H9 (cell line): ENCODE data around the gene ZCCHC10. TPM values are rescaled to one million over a fixed set of nuclear protein-coding genes. Genes with fewer than 3 reads are reported as not detected.
A peak's percentile ranks its signal among the peaks of the same experiment; 100 is the strongest.

Experiments used
- DNase-seq: peaks from one replicate; pipeline ENCODE4 v3.0.0-alpha.2; 2017
- H2AFZ ChIP-seq: one replicate; pipeline ENCODE4 v1.6.1; 2013; ENCODE audit warnings: mild to moderate bottlenecking, low read length, control low read depth, moderate library complexity
- H2AK5ac ChIP-seq: 2 replicates; pipeline ENCODE4 v1.6.1; 2013; ENCODE audit warnings: low read length, control low read depth, mixed read lengths; ENCODE audit not compliant: insufficient read length
- H2BK120ac ChIP-seq: one replicate; pipeline ENCODE4 v1.6.1; 2013; ENCODE audit warnings: low read depth, mild to moderate bottlenecking, low read length, control low read depth, inconsistent platforms; ENCODE audit not compliant: poor library complexity, severe bottlenecking
- H2BK12ac ChIP-seq: 2 replicates; pipeline ENCODE4 v1.6.1; 2013; ENCODE audit warnings: low read length, control low read depth, mixed read lengths, low read depth; ENCODE audit not compliant: insufficient read length
- H2BK15ac ChIP-seq: 2 replicates; pipeline ENCODE4 v1.6.1; 2013; ENCODE audit warnings: low read depth, low read length, control low read depth
- H2BK20ac ChIP-seq: one replicate; pipeline ENCODE4 v1.6.1; 2013; ENCODE audit warnings: low read depth, mild to moderate bottlenecking, low read length, control low read depth, inconsistent platforms; ENCODE audit not compliant: poor library complexity, severe bottlenecking
- H2BK5ac ChIP-seq: 2 replicates; pipeline ENCODE4 v1.6.1; 2013; ENCODE audit warnings: low read length, control low read depth, mixed read lengths; ENCODE audit not compliant: insufficient read length
- H3K14ac ChIP-seq: 2 replicates; pipeline ENCODE4 v1.6.1; 2013; ENCODE audit warnings: low read length, control low read depth; ENCODE audit not compliant: insufficient read depth
- H3K18ac ChIP-seq: 2 replicates; pipeline ENCODE4 v1.6.1; 2013; ENCODE audit warnings: low read depth, mild to moderate bottlenecking, mixed read lengths, low read length, control low read depth; ENCODE audit not compliant: insufficient read length
- H3K23ac ChIP-seq: 2 replicates; pipeline ENCODE4 v1.6.1; 2013; ENCODE audit warnings: low read length, control low read depth, mixed read lengths, low read depth; ENCODE audit not compliant: insufficient read length
- H3K23me2 ChIP-seq: 2 replicates; pipeline ENCODE4 v1.6.1; 2013; ENCODE audit warnings: low read depth, mild to moderate bottlenecking, mixed read lengths, low read length, control low read depth; ENCODE audit not compliant: insufficient read length, poor library complexity, severe bottlenecking
- H3K27ac ChIP-seq: 2 replicates; pipeline ENCODE4 v1.5.1; 2013; ENCODE audit warnings: low read length, control low read depth, mixed read lengths, low read depth; ENCODE audit not compliant: insufficient read length
- H3K27me3 ChIP-seq: 2 replicates; pipeline ENCODE4 v1.6.1; 2013; ENCODE audit warnings: low read length, control low read depth, inconsistent platforms; ENCODE audit not compliant: insufficient read depth
- H3K4ac ChIP-seq: 2 replicates; pipeline ENCODE4 v1.6.1; 2013; ENCODE audit warnings: low read depth, mild to moderate bottlenecking, control low read depth, inconsistent platforms, low read length, moderate library complexity
- H3K4me1 ChIP-seq: 2 replicates; pipeline ENCODE4 v1.6.1; 2013; ENCODE audit warnings: low read length, control low read depth, inconsistent platforms; ENCODE audit not compliant: insufficient read depth
- H3K4me2 ChIP-seq: 2 replicates; pipeline ENCODE4 v1.6.1; 2013; ENCODE audit warnings: low read length, control low read depth, mixed read lengths; ENCODE audit not compliant: insufficient read length, insufficient read depth
- H3K56ac ChIP-seq: 2 replicates; pipeline ENCODE4 v1.6.1; 2013; ENCODE audit warnings: low read depth, mild to moderate bottlenecking, mixed read lengths, low read length, control low read depth; ENCODE audit not compliant: insufficient read length
- H3K79me1 ChIP-seq: 2 replicates; pipeline ENCODE4 v1.6.1; 2013; ENCODE audit warnings: low read depth, mild to moderate bottlenecking, moderate library complexity, low read length, control low read depth, inconsistent platforms; ENCODE audit not compliant: insufficient read depth, poor library complexity, severe bottlenecking
- H3K79me2 ChIP-seq: 2 replicates; pipeline ENCODE4 v1.6.1; 2013; ENCODE audit warnings: low read length, control low read depth, inconsistent platforms; ENCODE audit not compliant: insufficient read depth
- H3K9ac ChIP-seq: 2 replicates; pipeline ENCODE4 v1.6.1; 2013; ENCODE audit warnings: low read length, control low read depth, mixed read lengths; ENCODE audit not compliant: insufficient read length; ENCODE audit errors: extremely low read depth
- H3K9me3 ChIP-seq: one replicate; pipeline ENCODE4 v1.6.1; 2013; ENCODE audit warnings: low read depth, low read length, inconsistent platforms; ENCODE audit not compliant: control insufficient read depth
- H3T11ph ChIP-seq: one replicate; pipeline ENCODE4 v1.6.1; 2013; ENCODE audit warnings: mild to moderate bottlenecking, low read length, control low read depth, inconsistent platforms
- H4K20me1 ChIP-seq: one replicate; pipeline ENCODE4 v1.6.1; 2013; ENCODE audit not compliant: control insufficient read depth, insufficient read length, insufficient read depth
- H4K5ac ChIP-seq: 2 replicates; pipeline ENCODE4 v1.6.1; 2013; ENCODE audit warnings: low read depth, mild to moderate bottlenecking, mixed read lengths, low read length, control low read depth; ENCODE audit not compliant: insufficient read length
- H4K8ac ChIP-seq: replicated peaks from 2 replicates; pipeline ENCODE4 v1.6.1; 2013; ENCODE audit warnings: low read length, control low read depth, mixed read lengths, low read depth; ENCODE audit not compliant: insufficient read length
- H4K91ac ChIP-seq: 2 replicates; pipeline ENCODE4 v1.6.1; 2013; ENCODE audit warnings: low read depth, mild to moderate bottlenecking, moderate library complexity, mixed read lengths, low read length, control low read depth; ENCODE audit not compliant: insufficient read length
- H3K27ac Mint-ChIP-seq, 3 experiments: 2 replicates in 2 of 3; 3 replicates in 1 of 3; pipeline ENCODE4 v1.8.0; 2020 to 2021; ENCODE audit warnings: mixed read lengths in 3 of 3, mild to moderate bottlenecking in 1 of 3, moderate library complexity in 1 of 3
- H3K27me3 Mint-ChIP-seq: 2 replicates; pipeline ENCODE4 v1.8.0; 2021; ENCODE audit warnings: low read depth, mild to moderate bottlenecking, moderate library complexity, mixed read lengths
- H3K36me3 Mint-ChIP-seq, 3 experiments: 2 replicates in 2 of 3; 3 replicates in 1 of 3; pipeline ENCODE4 v1.8.0; 2020 to 2021; ENCODE audit warnings: low read depth in 3 of 3, mixed read lengths in 3 of 3; ENCODE audit not compliant: insufficient read depth in 1 of 3
- H3K4me1 Mint-ChIP-seq, 2 experiments: 2 replicates each; pipeline ENCODE4 v1.8.0; 2020; ENCODE audit warnings: mixed read lengths in 2 of 2
- H3K4me3 Mint-ChIP-seq, 2 experiments: 2 replicates in 1 of 2; 3 replicates in 1 of 2; pipeline ENCODE4 v1.8.0; 2020 to 2021; ENCODE audit warnings: mild to moderate bottlenecking in 2 of 2, mixed read lengths in 2 of 2, moderate library complexity in 1 of 2
- H3K9me3 Mint-ChIP-seq, 2 experiments: 2 replicates in 1 of 2; 3 replicates in 1 of 2; pipeline ENCODE4 v1.8.0; 2020; ENCODE audit warnings: mild to moderate bottlenecking in 2 of 2, mixed read lengths in 2 of 2, moderate library complexity in 1 of 2
- WGBS: extraction: QIAGEN DNeasy Blood & Tissue Kit; methylation state at CpG from one replicate; pipeline ENCODE4 v1.1.7; 2013; ENCODE audit warnings: missing lambda C conversion rate, low lambda C conversion rate, mixed read lengths; ENCODE audit not compliant: insufficient read length; ENCODE audit errors: extremely low coverage; 5-methylcytosine and 5-hydroxymethylcytosine counted together
- total RNA-seq: library from RNA; stranded (reverse); gene quantifications from 2 replicates; pipeline ENCODE4 v1.2.1, GENCODE V29; 2021
- TF ChIP-seq, protein P1 (sequence below): fragments of 200-600 bp; sonication (generic); conservative IDR thresholded peaks from 3 replicates; pipeline ENCODE4 v1.8.0; 2021; ENCODE audit warnings: antibody characterized with exemption, mild to moderate bottlenecking

ZCCHC10 gene
- total RNA-seq, 1 experiment from 2014 or later: 34.0 TPM

DNA sequence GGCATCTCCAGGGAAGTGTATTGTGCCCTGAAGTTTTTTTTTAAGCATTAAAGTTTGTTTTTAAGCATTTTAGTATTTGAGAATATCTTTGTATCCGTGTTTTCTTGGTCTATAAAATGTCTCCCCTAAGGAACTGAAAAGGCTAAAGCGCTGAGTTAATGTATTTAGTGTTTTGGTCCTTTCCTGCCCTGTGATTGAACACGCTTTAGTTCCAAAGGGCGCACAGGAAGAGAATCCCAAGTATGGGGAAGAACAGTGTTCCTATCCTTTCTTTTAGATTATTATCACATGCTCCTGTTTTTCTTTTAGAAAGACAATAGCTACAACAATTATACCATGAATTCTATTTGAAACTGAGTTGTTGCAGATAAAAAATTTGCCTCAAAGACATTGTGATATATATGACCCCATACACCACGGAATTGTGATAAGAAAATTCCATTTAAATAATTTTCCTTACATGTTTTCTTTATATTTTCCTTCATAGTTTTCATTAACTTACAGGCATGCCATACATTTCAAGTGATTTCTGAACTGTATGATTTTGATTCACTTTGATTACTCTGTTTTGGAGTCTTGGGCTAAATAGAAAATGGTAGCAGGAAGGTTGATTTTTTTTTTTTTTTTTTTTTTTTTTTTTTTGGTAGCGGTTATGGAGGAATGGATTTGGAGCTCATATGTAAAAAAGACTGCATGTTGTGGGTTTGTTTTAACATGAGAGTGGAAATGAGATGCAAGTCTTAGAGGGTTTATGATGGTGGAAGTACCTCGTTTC, 28.5 kb upstream of the ZCCHC10 start:
- Histone ChIP-seq H2BK12ac (no peak overlapping the region), H3K23ac (no peak overlapping the region), H4K8ac (no peak overlapping the region), H3K79me1 (no peaks in the 10 kb centered on the region), H3K4me2 (no peak overlapping the region), H3K4me1 (no peaks in the 10 kb centered on the region), H4K91ac (no peak overlapping the region), H4K5ac (no peak overlapping the region), H4K20me1 (no peaks in the 10 kb centered on the region), H3K9me3 (no peaks in the 10 kb centered on the region), H3K27ac (no peak overlapping the region), H3K27me3 (no peaks in the 10 kb centered on the region), H2AFZ (no peak overlapping the region), H3K79me2 (peaks cover 68% of the 10 kb centered on the region), H2BK5ac (no peak overlapping the region), H3T11ph (no peak overlapping the region), H2AK5ac (no peak overlapping the region), H3K14ac (no peak overlapping the region), H3K4ac (no peak overlapping the region), H3K56ac (no peak overlapping the region), H2BK20ac (no peak overlapping the region), H3K18ac (no peak overlapping the region), H3K9ac (no peak overlapping the region), H2BK15ac (no peak overlapping the region), H2BK120ac (no peak overlapping the region), H3K23me2 (peaks cover 10% of the 10 kb centered on the region)
- WGBS: no CpG with 5 or more reads among the region's 7 CpGs
- Mint-ChIP-seq H3K4me3 (peak overlapping the region; percentile 68 to 92), H3K36me3 (peaks cover 4 to 20% (median 10%) of the 10 kb centered on the region in 3 experiments; a peak in 6 of 7 replicates), H3K27ac (no peak overlapping the region), H3K27me3 (no peaks in the 10 kb centered on the region), H3K4me1 (peaks cover 34 to 36% of the 10 kb centered on the region in 2 experiments), H3K9me3 (no peaks in the 10 kb centered on the region; a peak in 1 of 5 replicates)
- no peak for DNase-seq
- TF ChIP-seq, protein P1, sequence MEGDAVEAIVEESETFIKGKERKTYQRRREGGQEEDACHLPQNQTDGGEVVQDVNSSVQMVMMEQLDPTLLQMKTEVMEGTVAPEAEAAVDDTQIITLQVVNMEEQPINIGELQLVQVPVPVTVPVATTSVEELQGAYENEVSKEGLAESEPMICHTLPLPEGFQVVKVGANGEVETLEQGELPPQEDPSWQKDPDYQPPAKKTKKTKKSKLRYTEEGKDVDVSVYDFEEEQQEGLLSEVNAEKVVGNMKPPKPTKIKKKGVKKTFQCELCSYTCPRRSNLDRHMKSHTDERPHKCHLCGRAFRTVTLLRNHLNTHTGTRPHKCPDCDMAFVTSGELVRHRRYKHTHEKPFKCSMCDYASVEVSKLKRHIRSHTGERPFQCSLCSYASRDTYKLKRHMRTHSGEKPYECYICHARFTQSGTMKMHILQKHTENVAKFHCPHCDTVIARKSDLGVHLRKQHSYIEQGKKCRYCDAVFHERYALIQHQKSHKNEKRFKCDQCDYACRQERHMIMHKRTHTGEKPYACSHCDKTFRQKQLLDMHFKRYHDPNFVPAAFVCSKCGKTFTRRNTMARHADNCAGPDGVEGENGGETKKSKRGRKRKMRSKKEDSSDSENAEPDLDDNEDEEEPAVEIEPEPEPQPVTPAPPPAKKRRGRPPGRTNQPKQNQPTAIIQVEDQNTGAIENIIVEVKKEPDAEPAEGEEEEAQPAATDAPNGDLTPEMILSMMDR: no peak
